GM23338 (cell line): ENCODE data around the gene PRDM1. TPM values are rescaled to one million over a fixed set of nuclear protein-coding genes. Genes with fewer than 3 reads are reported as not detected.

Source experiments
- ATAC-seq: fragments of 200-7000 bp; cut with Tn5 transposase; 3 replicates; pipeline ENCODE4 v1.9.1; 2020
- DNase-seq: peaks from one replicate; pipeline ENCODE4 v3.0.0-alpha.2; 2015; ENCODE audit warnings: low spot score
- H2AFZ ChIP-seq: fragments of 200-600 bp; sonication (generic); 2 replicates; pipeline ENCODE4 v1.8.0; 2016; ENCODE audit warnings: antibody characterized with exemption, mild to moderate bottlenecking, moderate library complexity
- H3F3A ChIP-seq: fragments of 200-600 bp; sonication (generic); replicated peaks from 2 replicates; pipeline ENCODE4 v1.8.0; 2017; ENCODE audit warnings: antibody characterized with exemption, mixed run types, low read depth
- H3K27ac ChIP-seq: fragments of 200-600 bp; sonication (generic); 2 replicates; pipeline ENCODE4 v1.6.1; 2016; ENCODE audit warnings: low read depth
- H3K27me3 ChIP-seq: fragments of 200-600 bp; sonication (generic); 2 replicates; pipeline ENCODE4 v1.8.0; 2016; ENCODE audit warnings: mild to moderate bottlenecking, mixed run types, moderate library complexity; ENCODE audit not compliant: insufficient read depth
- H3K36me3 ChIP-seq: fragments of 200-600 bp; sonication (generic); 2 replicates; pipeline ENCODE4 v1.8.0; 2016; ENCODE audit warnings: mild to moderate bottlenecking; ENCODE audit not compliant: insufficient read depth
- H3K4me1 ChIP-seq: fragments of 200-600 bp; sonication (generic); 2 replicates; pipeline ENCODE4 v1.8.0; 2016; ENCODE audit warnings: mild to moderate bottlenecking, moderate library complexity; ENCODE audit not compliant: insufficient read depth
- H3K4me2 ChIP-seq: fragments of 200-600 bp; sonication (generic); 2 replicates; pipeline ENCODE4 v1.7.1; 2017; ENCODE audit warnings: mixed run types
- H3K4me3 ChIP-seq: fragments of 200-600 bp; sonication (generic); 2 replicates; pipeline ENCODE4 v1.6.1; 2016; ENCODE audit warnings: mixed run types
- H3K79me2 ChIP-seq: fragments of 200-600 bp; sonication (generic); replicated peaks from 2 replicates; pipeline ENCODE4 v1.8.0; 2017; ENCODE audit warnings: mild to moderate bottlenecking; ENCODE audit not compliant: insufficient read depth
- H3K9me2 ChIP-seq: fragments of 200-600 bp; sonication (generic); 2 replicates; pipeline ENCODE4 v1.8.0; 2017; ENCODE audit not compliant: insufficient read depth
- H4K20me1 ChIP-seq: fragments of 200-600 bp; sonication (generic); replicated peaks from 2 replicates; pipeline ENCODE4 v1.8.0; 2017; ENCODE audit warnings: mild to moderate bottlenecking; ENCODE audit not compliant: insufficient read depth
- H3K27ac Mint-ChIP-seq: 2 replicates; pipeline ENCODE4 v1.8.0; 2020; ENCODE audit warnings: inconsistent platforms, mild to moderate bottlenecking, moderate library complexity, mixed read lengths
- H3K27me3 Mint-ChIP-seq: 3 replicates; pipeline ENCODE4 v1.8.0; 2022; ENCODE audit warnings: low read depth, mild to moderate bottlenecking, moderate library complexity, mixed read lengths, inconsistent platforms; ENCODE audit not compliant: insufficient read depth, poor library complexity
- H3K36me3 Mint-ChIP-seq: 3 replicates; pipeline ENCODE4 v1.8.0; 2021; ENCODE audit warnings: low read depth, mild to moderate bottlenecking, inconsistent platforms, moderate library complexity, mixed read lengths
- H3K4me1 Mint-ChIP-seq: 3 replicates; pipeline ENCODE4 v1.8.0; 2020; ENCODE audit warnings: mild to moderate bottlenecking, inconsistent platforms, mixed read lengths
- H3K4me3 Mint-ChIP-seq: 3 replicates; pipeline ENCODE4 v1.8.0; 2021; ENCODE audit warnings: moderate library complexity, mild to moderate bottlenecking, inconsistent platforms, mixed read lengths
- H3K9me3 Mint-ChIP-seq: 3 replicates; pipeline ENCODE4 v1.8.0; 2020; ENCODE audit warnings: moderate library complexity, mild to moderate bottlenecking, inconsistent platforms, mixed read lengths
- CREB1 ChIP-seq: fragments of 250-450 bp; sonication (Bioruptor Pico); IDR thresholded peaks from 2 replicates; pipeline ENCODE4 v1.5.0; 2020; ENCODE audit warnings: low read depth, mild to moderate bottlenecking, moderate library complexity
- polyA plus RNA-seq: library from polyadenylated mRNA; unstranded; fragments of >200 nt; fragmentation: Nextera tagmentation; extraction: Ambion mirVana; gene quantifications from 2 replicates; pipeline ENCODE4 v1.2.1, GENCODE V29; 2016
- total RNA-seq: library from RNA; depleted of rRNA; stranded (reverse); fragments of >200 nt; shearing (Covaris generic); gene quantifications from 2 replicates; pipeline ENCODE4 v1.2.3, GENCODE V29; 2014
- TF ChIP-seq, protein P1 (sequence below), 2 experiments: fragments of 200-600 bp in 1 of 2; sonication (generic) in 1 of 2; conservative IDR thresholded peaks; 2 replicates each; pipeline versions ENCODE4 v1.5.1 to v1.6.1; 2016 to 2017; ENCODE audit warnings: antibody characterized with exemption in 2 of 2, low read depth in 2 of 2, mild to moderate bottlenecking in 2 of 2, moderate library complexity in 1 of 2
- TF ChIP-seq, protein P2 (sequence below): fragments of 250-450 bp; sonication (Bioruptor Pico); IDR thresholded peaks from 2 replicates; pipeline ENCODE4 v1.5.0; 2020; ENCODE audit warnings: mild to moderate bottlenecking, moderate library complexity

The PRDM1 gene
- total and polyA plus RNA-seq, 2 experiments from 2014 or later = 0.65 to 0.73 TPM

DNA sequence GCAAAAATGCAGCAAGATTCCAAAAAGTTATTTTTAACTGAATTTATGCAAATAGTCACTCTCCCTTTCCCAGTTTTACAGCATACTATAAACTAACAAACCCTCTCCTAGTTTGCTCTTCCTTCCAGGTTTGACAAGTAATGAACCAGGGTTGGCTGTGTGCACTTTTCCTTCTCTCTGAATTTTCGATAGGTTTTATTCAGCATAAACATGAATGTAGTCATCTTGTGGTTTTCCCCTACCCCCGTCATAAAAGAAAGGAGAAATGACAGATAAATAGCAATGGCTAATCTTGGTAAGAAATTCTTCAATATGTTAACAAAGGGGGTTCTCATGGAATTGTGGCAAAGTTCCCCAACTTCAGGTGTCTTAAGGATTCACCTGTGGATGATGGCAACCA is 26.3 kb downstream of the PRDM1 start:
- no peak overlapping the region for H3K27ac Mint-ChIP-seq
- H3K4me2 ChIP-seq = no peak overlapping the region
- ATAC-seq = no peak

More for the DNA sequence above, 26.3 kb downstream of the PRDM1 start:
- no peak overlapping the region for H3K4me3 ChIP-seq
- H3K9me3 Mint-ChIP-seq = no peaks in the 10 kb centered on the region
- no peak overlapping the region for H3K27ac ChIP-seq
- no peaks in the 10 kb centered on the region for H3K4me1 Mint-ChIP-seq
- H3K27me3 Mint-ChIP-seq = no peaks in the 10 kb centered on the region
- peak overlapping the region; percentile 72; the same call in 1 of the 2 replicates for H2AFZ ChIP-seq
- no peaks in the 10 kb centered on the region for H3K27me3 ChIP-seq
- H3K4me3 Mint-ChIP-seq = no peak overlapping the region
- no peaks in the 10 kb centered on the region for H4K20me1 ChIP-seq
- H3F3A ChIP-seq = no peaks in the 10 kb centered on the region
- no peaks in the 10 kb centered on the region for H3K4me1 ChIP-seq
- DNase-seq = no peak
- no peaks in the 10 kb centered on the region for H3K36me3 Mint-ChIP-seq
- no peak for TF ChIP-seq CREB1
- TF ChIP-seq, protein P1, sequence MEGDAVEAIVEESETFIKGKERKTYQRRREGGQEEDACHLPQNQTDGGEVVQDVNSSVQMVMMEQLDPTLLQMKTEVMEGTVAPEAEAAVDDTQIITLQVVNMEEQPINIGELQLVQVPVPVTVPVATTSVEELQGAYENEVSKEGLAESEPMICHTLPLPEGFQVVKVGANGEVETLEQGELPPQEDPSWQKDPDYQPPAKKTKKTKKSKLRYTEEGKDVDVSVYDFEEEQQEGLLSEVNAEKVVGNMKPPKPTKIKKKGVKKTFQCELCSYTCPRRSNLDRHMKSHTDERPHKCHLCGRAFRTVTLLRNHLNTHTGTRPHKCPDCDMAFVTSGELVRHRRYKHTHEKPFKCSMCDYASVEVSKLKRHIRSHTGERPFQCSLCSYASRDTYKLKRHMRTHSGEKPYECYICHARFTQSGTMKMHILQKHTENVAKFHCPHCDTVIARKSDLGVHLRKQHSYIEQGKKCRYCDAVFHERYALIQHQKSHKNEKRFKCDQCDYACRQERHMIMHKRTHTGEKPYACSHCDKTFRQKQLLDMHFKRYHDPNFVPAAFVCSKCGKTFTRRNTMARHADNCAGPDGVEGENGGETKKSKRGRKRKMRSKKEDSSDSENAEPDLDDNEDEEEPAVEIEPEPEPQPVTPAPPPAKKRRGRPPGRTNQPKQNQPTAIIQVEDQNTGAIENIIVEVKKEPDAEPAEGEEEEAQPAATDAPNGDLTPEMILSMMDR (conservative IDR thresholded peaks at IDR 0.05; ENCODE audit: low read depth in 2 of 2) = no peak
- TF ChIP-seq, protein P2, sequence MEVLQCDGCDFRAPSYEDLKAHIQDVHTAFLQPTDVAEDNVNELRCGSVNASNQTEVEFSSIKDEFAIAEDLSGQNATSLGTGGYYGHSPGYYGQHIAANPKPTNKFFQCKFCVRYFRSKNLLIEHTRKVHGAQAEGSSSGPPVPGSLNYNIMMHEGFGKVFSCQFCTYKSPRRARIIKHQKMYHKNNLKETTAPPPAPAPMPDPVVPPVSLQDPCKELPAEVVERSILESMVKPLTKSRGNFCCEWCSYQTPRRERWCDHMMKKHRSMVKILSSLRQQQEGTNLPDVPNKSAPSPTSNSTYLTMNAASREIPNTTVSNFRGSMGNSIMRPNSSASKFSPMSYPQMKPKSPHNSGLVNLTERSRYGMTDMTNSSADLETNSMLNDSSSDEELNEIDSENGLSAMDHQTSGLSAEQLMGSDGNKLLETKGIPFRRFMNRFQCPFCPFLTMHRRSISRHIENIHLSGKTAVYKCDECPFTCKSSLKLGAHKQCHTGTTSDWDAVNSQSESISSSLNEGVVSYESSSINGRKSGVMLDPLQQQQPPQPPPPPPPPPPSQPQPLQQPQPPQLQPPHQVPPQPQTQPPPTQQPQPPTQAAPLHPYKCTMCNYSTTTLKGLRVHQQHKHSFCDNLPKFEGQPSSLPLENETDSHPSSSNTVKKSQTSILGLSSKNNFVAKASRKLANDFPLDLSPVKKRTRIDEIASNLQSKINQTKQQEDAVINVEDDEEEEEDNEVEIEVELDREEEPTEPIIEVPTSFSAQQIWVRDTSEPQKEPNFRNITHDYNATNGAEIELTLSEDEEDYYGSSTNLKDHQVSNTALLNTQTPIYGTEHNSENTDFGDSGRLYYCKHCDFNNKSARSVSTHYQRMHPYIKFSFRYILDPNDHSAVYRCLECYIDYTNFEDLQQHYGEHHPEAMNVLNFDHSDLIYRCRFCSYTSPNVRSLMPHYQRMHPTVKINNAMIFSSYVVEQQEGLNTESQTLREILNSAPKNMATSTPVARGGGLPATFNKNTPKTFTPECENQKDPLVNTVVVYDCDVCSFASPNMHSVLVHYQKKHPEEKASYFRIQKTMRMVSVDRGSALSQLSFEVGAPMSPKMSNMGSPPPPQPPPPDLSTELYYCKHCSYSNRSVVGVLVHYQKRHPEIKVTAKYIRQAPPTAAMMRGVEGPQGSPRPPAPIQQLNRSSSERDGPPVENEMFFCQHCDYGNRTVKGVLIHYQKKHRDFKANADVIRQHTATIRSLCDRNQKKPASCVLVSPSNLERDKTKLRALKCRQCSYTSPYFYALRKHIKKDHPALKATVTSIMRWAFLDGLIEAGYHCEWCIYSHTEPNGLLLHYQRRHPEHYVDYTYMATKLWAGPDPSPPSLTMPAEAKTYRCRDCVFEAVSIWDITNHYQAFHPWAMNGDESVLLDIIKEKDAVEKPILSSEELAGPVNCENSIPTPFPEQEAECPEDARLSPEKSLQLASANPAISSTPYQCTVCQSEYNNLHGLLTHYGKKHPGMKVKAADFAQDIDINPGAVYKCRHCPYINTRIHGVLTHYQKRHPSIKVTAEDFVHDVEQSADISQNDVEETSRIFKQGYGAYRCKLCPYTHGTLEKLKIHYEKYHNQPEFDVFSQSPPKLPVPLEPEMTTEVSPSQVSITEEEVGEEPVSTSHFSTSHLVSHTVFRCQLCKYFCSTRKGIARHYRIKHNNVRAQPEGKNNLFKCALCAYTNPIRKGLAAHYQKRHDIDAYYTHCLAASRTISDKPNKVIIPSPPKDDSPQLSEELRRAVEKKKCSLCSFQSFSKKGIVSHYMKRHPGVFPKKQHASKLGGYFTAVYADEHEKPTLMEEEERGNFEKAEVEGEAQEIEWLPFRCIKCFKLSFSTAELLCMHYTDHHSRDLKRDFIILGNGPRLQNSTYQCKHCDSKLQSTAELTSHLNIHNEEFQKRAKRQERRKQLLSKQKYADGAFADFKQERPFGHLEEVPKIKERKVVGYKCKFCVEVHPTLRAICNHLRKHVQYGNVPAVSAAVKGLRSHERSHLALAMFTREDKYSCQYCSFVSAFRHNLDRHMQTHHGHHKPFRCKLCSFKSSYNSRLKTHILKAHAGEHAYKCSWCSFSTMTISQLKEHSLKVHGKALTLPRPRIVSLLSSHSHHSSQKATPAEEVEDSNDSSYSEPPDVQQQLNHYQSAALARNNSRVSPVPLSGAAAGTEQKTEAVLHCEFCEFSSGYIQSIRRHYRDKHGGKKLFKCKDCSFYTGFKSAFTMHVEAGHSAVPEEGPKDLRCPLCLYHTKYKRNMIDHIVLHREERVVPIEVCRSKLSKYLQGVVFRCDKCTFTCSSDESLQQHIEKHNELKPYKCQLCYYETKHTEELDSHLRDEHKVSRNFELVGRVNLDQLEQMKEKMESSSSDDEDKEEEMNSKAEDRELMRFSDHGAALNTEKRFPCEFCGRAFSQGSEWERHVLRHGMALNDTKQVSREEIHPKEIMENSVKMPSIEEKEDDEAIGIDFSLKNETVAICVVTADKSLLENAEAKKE (CRISPR knock-in tag) = no peak
- H3K9me2 ChIP-seq = 0 out of 2 replicates have a peak, but pooled peaks cover 3% of the 10 kb centered on the region
- no peaks in the 10 kb centered on the region for H3K79me2 ChIP-seq
- no peaks in the 10 kb centered on the region for H3K36me3 ChIP-seq
